Type B pancreatic cell (in vitro differentiated cells): ENCODE results near the gene MGMT. TPM values are rescaled to one million over a fixed set of nuclear protein-coding genes. Genes with fewer than 3 reads are reported as not detected.

Source experiments
- DNase-seq: peaks from one replicate; pipeline ENCODE4 v3.0.0; 2021; ENCODE audit warnings: mixed read lengths; ENCODE audit not compliant: unreplicated experiment; ENCODE audit errors: extremely low spot score
- H3K27ac Mint-ChIP-seq: 2 replicates; pipeline ENCODE4 v1.8.0; 2021; ENCODE audit warnings: mild to moderate bottlenecking, mixed read lengths
- H3K27me3 Mint-ChIP-seq: 2 replicates; pipeline ENCODE4 v1.8.0; 2021; ENCODE audit warnings: mixed read lengths
- H3K36me3 Mint-ChIP-seq: 2 replicates; pipeline ENCODE4 v1.8.0; 2021; ENCODE audit warnings: mixed read lengths
- H3K4me1 Mint-ChIP-seq: one replicate; pipeline ENCODE4 v1.8.0; 2021; ENCODE audit warnings: mixed read lengths; ENCODE audit not compliant: unreplicated experiment
- H3K4me3 Mint-ChIP-seq: 2 replicates; pipeline ENCODE4 v1.8.0; 2021; ENCODE audit warnings: mild to moderate bottlenecking, mixed read lengths
- H3K9me3 Mint-ChIP-seq: 2 replicates; pipeline ENCODE4 v1.8.0; 2021; ENCODE audit warnings: mixed read lengths
- total RNA-seq: library from RNA; stranded (reverse); gene quantifications from 2 replicates; pipeline ENCODE4 v1.2.1, GENCODE V29; 2021; ENCODE audit warnings: low replicate concordance
- TF ChIP-seq, protein P1 (sequence below): fragments of 200-600 bp; sonication (generic); conservative IDR thresholded peaks from 2 replicates; pipeline ENCODE4 v1.5.0; 2021; ENCODE audit warnings: antibody characterized with exemption, mild to moderate bottlenecking

MGMT gene
- total RNA-seq, 1 donor from 2014 or later = 18.8 TPM

DNA sequence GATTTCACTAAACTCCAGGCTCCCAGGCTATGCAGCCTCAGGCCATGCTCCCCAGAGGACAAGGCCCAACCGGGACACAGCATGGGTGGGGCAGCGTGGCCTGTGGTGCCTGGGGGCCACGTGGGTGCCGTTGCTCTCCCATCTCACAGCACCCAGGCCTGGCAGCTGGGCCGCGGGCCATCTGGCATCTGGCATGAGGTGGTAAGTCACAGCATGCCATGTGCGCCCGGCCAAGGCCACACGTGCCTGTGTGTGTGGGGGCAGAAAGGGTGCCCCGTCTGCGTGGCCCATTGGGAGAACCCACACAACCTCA, 292.9 kb downstream of the MGMT start:
- DNase-seq = no peak
- Mint-ChIP-seq H3K9me3 (no peaks in the 10 kb centered on the region), H3K36me3 (no peaks in the 10 kb centered on the region), H3K27me3 (peaks cover 5% of the 10 kb centered on the region), H3K4me3 (no peak overlapping the region), H3K4me1 (peaks cover 6% of the 10 kb centered on the region), H3K27ac (no peak overlapping the region)
- TF ChIP-seq, protein P1, sequence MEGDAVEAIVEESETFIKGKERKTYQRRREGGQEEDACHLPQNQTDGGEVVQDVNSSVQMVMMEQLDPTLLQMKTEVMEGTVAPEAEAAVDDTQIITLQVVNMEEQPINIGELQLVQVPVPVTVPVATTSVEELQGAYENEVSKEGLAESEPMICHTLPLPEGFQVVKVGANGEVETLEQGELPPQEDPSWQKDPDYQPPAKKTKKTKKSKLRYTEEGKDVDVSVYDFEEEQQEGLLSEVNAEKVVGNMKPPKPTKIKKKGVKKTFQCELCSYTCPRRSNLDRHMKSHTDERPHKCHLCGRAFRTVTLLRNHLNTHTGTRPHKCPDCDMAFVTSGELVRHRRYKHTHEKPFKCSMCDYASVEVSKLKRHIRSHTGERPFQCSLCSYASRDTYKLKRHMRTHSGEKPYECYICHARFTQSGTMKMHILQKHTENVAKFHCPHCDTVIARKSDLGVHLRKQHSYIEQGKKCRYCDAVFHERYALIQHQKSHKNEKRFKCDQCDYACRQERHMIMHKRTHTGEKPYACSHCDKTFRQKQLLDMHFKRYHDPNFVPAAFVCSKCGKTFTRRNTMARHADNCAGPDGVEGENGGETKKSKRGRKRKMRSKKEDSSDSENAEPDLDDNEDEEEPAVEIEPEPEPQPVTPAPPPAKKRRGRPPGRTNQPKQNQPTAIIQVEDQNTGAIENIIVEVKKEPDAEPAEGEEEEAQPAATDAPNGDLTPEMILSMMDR = no peak

DNA sequence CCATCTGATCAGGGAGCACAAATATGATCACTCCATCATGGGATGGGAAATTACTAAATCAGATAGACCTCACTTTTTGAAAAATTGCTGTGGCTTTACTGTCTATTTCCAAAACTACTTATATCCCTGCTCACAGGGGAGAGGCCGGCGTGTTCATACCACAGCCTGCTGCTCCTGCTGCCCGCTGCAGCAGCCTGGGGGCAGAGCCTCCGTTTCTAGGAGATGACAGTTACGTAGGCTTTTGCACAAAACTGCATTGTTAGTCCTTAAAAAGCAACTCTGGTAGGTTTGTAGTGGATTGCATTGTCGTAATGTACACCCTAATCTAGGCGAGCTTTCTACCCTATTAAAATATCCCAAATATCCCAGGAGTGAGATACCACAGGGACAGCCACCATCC, 293.4 kb downstream of the MGMT start:
- H3K4me3 Mint-ChIP-seq = no peak overlapping the region
- H3K27me3 Mint-ChIP-seq = peaks cover 5% of the 10 kb centered on the region
- H3K4me1 Mint-ChIP-seq = peaks cover 6% of the 10 kb centered on the region
- no peaks in the 10 kb centered on the region for H3K36me3 Mint-ChIP-seq
- no peak for DNase-seq
- TF ChIP-seq, protein P1 = no peak
- H3K9me3 Mint-ChIP-seq = no peaks in the 10 kb centered on the region
- no peak overlapping the region for H3K27ac Mint-ChIP-seq

DNA sequence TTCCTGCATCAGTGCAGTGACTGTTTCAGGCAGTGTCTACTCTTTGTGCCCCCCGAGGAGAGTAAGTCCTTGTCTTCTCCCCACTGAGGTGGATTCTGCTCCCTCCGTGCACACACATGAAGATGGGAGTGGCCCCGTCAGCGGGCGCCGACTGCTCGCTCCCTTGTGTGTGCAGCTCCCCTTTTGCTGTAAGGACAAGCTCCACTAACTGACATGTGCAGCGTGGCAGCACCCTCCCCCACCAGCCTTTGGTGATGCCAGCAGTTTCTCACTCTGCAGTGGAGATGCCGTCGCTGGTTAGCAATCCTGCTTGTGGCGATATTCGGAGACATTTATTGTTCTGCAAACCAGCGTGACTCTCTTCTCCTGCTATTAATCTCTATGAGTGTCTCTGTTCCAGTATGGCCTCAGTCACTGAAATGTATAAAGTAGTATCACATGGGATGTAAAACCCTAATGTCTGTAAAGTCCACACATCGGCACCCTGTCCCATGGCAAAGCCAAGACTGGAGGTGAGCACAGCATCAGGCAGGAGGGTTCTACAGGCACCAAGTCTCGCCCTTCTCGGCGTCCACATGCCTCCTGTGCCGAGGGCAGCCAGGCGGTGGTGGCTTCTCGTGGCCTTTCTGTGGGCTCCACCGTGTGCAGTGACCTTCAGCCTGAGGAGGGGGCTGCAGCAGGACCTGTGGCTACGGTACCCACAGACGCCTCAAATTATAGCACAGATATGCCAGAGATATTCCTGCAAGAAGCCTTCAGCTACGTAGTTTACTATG, 294.3 kb downstream of the MGMT start:
- H3K4me1 Mint-ChIP-seq = peaks cover 6% of the 10 kb centered on the region
- DNase-seq = peak; percentile 64
- H3K4me3 Mint-ChIP-seq = no peak overlapping the region
- no peaks in the 10 kb centered on the region for H3K36me3 Mint-ChIP-seq
- H3K27ac Mint-ChIP-seq = no peak overlapping the region
- no peaks in the 10 kb centered on the region for H3K9me3 Mint-ChIP-seq
- peaks cover 5% of the 10 kb centered on the region for H3K27me3 Mint-ChIP-seq
- TF ChIP-seq, protein P1 = no peak

DNA sequence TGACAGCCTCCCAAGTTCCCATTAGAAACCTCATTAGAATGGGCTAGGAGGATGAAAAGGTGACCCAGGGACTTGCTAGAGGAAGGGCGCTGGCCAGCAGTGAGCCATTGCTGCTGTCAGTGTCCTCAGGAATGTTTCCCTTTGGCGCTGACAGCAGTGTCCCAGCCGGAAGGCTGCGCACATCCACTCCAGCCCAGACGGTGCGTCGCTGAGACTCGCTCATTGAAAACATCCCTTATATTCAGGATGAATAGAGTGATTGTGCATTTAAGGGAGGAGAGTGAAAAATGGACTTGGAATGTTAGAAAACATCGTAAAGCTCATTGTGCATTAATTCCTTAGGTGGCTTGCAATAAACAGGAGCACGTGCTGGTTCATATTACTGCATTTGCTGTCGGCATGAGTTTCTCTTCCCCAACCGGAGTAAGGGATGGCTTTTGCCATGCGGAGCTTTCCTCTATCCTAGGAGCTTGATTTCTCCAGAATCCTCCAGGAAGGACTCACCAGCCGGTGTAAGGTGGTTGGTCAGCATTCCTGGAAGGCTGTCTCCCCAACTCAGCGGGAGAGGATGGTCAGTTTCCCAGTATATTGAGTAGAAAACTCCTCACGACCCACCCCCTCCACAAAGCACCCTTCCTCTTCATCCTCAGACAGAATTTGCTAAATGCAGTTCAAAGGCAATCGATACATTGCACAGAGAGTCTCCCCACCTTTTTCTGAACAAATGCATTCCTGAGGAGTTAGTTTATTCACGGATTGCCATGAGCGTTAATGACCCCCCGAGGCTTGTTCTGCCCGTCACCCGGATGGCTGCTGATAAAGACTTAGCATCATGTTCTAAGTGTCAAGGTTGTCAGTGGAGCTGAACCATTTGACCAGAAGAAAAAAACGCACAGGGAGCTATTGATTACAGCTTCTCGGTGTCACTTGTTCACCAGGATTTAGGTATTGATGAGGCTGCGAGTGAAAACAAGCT, 295.2 kb downstream of the MGMT start:
- H3K27ac Mint-ChIP-seq = no peak overlapping the region
- peak; percentile 25 for DNase-seq
- H3K27me3 Mint-ChIP-seq = peaks cover 5% of the 10 kb centered on the region
- H3K36me3 Mint-ChIP-seq = no peaks in the 10 kb centered on the region
- H3K4me1 Mint-ChIP-seq = peaks cover 6% of the 10 kb centered on the region
- no peaks in the 10 kb centered on the region for H3K9me3 Mint-ChIP-seq
- no peak overlapping the region for H3K4me3 Mint-ChIP-seq
- TF ChIP-seq, protein P1 = no peak

- no peak overlapping the region for H3K4me3 Mint-ChIP-seq
- H3K27ac Mint-ChIP-seq = no peak overlapping the region
- H3K36me3 Mint-ChIP-seq = no peaks in the 10 kb centered on the region
- peaks cover 5% of the 10 kb centered on the region for H3K27me3 Mint-ChIP-seq
- H3K9me3 Mint-ChIP-seq = no peaks in the 10 kb centered on the region
- peak; percentile 53 for DNase-seq
- peaks cover 6% of the 10 kb centered on the region for H3K4me1 Mint-ChIP-seq
- TF ChIP-seq, protein P1 = no peak
Observed at GRCh38 chr10:129764011-129764900, 297.2 kb downstream of the MGMT start.
